Gastrocnemius medialis (tissue), 4 donors: ENCODE results near the gene KRTAP12-4. TPM values are rescaled to one million over a fixed set of nuclear protein-coding genes. Genes with fewer than 3 reads are reported as not detected.

Experiments
- ATAC-seq, 2 donors: fragments of 150-250 bp; one replicate each; pipeline ENCODE4 v1.9.1; 2016
- DNase-seq, 2 donors: peaks; one replicate each; pipeline ENCODE4 v3.0.0-alpha.2; 2019
- H3K27ac ChIP-seq, 4 donors: fragments of 200-600 bp; sonication (generic); 1 replicate in 1 of 4; 2 replicates in 3 of 4; pipeline ENCODE4 v1.5.1; 2016 to 2018; ENCODE audit warnings: mild to moderate bottlenecking in 2 of 4, moderate library complexity in 1 of 4
- H3K27me3 ChIP-seq, 3 donors: fragments of 200-600 bp; sonication (generic) in 2 of 3; 1 replicate in 1 of 3; 2 replicates in 2 of 3; pipeline versions ENCODE4 v1.5.1 to v1.6.0; 2016 to 2019; ENCODE audit warnings: mild to moderate bottlenecking in 1 of 3, moderate library complexity in 1 of 3
- H3K36me3 ChIP-seq, 2 donors: fragments of 200-600 bp; sonication (generic) in 1 of 2; one replicate each; pipeline ENCODE4 v1.5.1; 2017 to 2018
- H3K4me1 ChIP-seq, 2 donors: fragments of 200-600 bp; sonication (generic) in 1 of 2; one replicate each; pipeline ENCODE4 v1.5.1; 2016 to 2017; ENCODE audit warnings: mild to moderate bottlenecking in 2 of 2
- H3K4me3 ChIP-seq, 4 donors: fragments of 200-600 bp; sonication (generic) in 3 of 4; 1 replicate in 1 of 4; 2 replicates in 3 of 4; pipeline ENCODE4 v1.5.1; 2016 to 2019; ENCODE audit warnings: mild to moderate bottlenecking in 2 of 4
- H3K9me3 ChIP-seq, 3 donors: fragments of 200-600 bp; sonication (generic) in 2 of 3; 1 replicate in 1 of 3; 2 replicates in 2 of 3; pipeline ENCODE4 v1.5.1; 2016 to 2019
- POLR2A ChIP-seq, 2 donors: fragments of 450-650 bp; IDR thresholded peaks; one replicate each; pipeline ENCODE4 v1.6.1; 2017; ENCODE audit warnings: antibody characterized with exemption in 2 of 2, mild to moderate bottlenecking in 2 of 2, moderate library complexity in 2 of 2
- in situ Hi-C, 4 donors: fragments of 200-750 bp; cut with MboI; loops; one replicate each; pipeline versions ENCODE4 v1.15.0 to v1.8.0; 2017; ENCODE audit warnings: low sequenced_read_pairs in 4 of 4
- intact Hi-C: fragments of 100-400 bp; cut with DNase I; formaldehyde crosslinking; loops from one replicate; pipeline ENCODE4 v1.15.1; 2023; ENCODE audit warnings: low total_unique reads
- total RNA-seq, 4 donors: library from RNA; depleted of rRNA; stranded (reverse); fragments of >200 nt; gene quantifications; one replicate each; pipeline versions ENCODE4 v1.1.0 to v1.2.3, GENCODE V29; 2016
- TF ChIP-seq, protein P1 (sequence below), 5 experiments: fragments of 450-650 bp in 3 of 5; fragments of 200-600 bp in 2 of 5; sonication (generic) in 2 of 5; IDR thresholded peaks in 4 of 5; conservative IDR thresholded peaks in 1 of 5; 1 replicate in 4 of 5; 2 replicates in 1 of 5; pipeline ENCODE4 v1.5.1; 2016 to 2019; ENCODE audit warnings: antibody characterized with exemption in 5 of 5, mild to moderate bottlenecking in 3 of 5, moderate library complexity in 3 of 5

The KRTAP12-4 gene
- total RNA-seq, 4 donors from 2014 or later, result not detected

DNA sequence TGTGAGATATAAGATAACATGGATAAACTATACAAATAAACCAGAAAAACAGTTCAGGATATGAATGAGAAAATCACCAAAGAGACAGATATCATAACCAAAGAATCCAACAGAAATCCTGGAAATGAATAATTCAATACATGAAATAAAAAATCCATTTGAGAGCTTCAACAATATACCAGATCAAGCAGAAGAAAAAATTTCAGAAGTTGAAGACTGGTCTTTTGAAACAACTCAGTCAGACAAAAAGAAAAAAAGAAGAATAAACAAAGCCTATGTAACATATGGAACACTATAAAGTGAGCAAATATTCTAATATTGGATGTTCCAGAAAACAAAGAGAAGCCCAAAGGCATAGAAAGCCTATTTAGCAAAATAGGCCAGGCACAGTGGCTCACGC is 17.5 kb upstream of the KRTAP12-4 start:
- in situ Hi-C loops (no loop called here), intact Hi-C loops (no loop called here)
- ATAC-seq (no peak), DNase-seq (no peak)
- Histone ChIP-seq H3K27ac (no peak overlapping the region), H3K4me1 (no peaks in the 10 kb centered on the region), H3K4me3 (no peak overlapping the region), H3K9me3 (no peaks in the 10 kb centered on the region), H3K36me3 (no peaks in the 10 kb centered on the region), H3K27me3 (peaks cover 0 to 3% (median 0%) of the 10 kb centered on the region in 3 donors)
- TF ChIP-seq, protein P1, sequence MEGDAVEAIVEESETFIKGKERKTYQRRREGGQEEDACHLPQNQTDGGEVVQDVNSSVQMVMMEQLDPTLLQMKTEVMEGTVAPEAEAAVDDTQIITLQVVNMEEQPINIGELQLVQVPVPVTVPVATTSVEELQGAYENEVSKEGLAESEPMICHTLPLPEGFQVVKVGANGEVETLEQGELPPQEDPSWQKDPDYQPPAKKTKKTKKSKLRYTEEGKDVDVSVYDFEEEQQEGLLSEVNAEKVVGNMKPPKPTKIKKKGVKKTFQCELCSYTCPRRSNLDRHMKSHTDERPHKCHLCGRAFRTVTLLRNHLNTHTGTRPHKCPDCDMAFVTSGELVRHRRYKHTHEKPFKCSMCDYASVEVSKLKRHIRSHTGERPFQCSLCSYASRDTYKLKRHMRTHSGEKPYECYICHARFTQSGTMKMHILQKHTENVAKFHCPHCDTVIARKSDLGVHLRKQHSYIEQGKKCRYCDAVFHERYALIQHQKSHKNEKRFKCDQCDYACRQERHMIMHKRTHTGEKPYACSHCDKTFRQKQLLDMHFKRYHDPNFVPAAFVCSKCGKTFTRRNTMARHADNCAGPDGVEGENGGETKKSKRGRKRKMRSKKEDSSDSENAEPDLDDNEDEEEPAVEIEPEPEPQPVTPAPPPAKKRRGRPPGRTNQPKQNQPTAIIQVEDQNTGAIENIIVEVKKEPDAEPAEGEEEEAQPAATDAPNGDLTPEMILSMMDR (IDR thresholded peaks at IDR 0.05 in 4 of 5, conservative IDR thresholded peaks at IDR 0.05 in 1 of 5), result no peak
- no peak for TF ChIP-seq POLR2A (IDR thresholded peaks at IDR 0.05)

DNA sequence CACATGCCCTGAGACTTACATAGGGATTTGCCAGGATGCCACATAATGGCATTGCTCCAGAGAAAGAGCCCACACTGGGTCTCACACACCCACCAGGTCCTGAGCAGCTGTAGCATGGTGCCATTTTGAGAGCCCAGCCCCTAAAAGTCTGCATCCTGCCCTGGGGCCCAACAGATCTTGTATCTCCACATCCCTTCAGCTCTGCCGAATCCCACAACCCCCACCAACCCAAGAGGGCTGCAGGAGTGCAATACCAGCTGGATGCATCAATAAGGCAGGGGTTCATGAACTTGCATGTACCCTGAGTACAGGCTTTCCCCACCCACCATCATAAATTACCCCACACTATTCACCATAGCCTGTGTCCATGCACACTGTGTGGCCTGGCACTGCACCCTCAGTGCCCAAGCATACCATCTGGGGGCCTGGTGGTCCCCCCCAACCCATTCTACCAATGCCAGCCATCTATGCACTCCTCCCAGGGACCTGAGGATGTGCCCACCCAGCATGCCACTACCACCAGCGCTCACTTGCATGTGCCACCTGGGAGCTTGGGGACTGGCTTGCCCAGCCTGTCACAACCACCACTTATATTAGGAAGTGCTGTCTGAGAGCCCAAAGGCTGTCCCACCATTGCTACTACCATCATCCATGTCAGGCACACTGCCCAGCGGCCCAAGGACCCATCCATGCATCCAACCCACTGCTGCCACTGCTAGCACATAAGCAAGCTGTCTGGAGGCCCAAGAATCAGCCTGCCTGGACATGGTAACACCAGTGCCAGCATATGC is 16.4 kb upstream of the KRTAP12-4 start:
- in situ Hi-C loops (no loop called here), intact Hi-C loops (no loop called here)
- Histone ChIP-seq H3K4me1 (no peaks in the 10 kb centered on the region), H3K27ac (no peak overlapping the region), H3K27me3 (peaks cover 0 to 3% (median 0%) of the 10 kb centered on the region in 3 donors), H3K4me3 (no peak overlapping the region), H3K9me3 (no peaks in the 10 kb centered on the region), H3K36me3 (no peaks in the 10 kb centered on the region)
- DNase-seq, result no peak
- TF ChIP-seq, protein P1 (IDR thresholded peaks at IDR 0.05 in 4 of 5, conservative IDR thresholded peaks at IDR 0.05 in 1 of 5), result no peak
- no peak for TF ChIP-seq POLR2A (IDR thresholded peaks at IDR 0.05)
- no peak for ATAC-seq

DNA sequence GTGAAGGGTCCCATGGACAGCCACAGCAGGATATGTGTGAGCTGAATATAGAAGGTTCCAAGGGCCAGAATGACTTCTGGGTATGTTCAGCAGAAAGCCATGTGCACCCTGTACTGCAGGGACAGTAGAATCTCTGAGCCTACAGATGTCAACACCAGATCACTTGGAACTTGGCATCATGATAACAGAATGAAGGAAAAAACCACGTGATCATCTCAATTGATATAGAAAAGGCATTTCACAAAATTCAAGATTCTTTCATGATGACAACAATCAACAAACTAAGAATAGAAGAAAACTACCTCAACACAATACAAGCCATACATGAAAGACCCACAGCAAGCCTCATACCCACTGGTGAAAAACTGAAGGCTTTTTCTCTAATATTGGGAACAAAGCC is 13.2 kb upstream of the KRTAP12-4 start:
- Histone ChIP-seq H3K27ac (no peak overlapping the region), H3K27me3 (peaks cover 0 to 3% (median 0%) of the 10 kb centered on the region in 3 donors), H3K9me3 (no peaks in the 10 kb centered on the region), H3K36me3 (no peaks in the 10 kb centered on the region), H3K4me3 (no peak overlapping the region), H3K4me1 (no peaks in the 10 kb centered on the region)
- intact Hi-C loops, result no loop called here
- in situ Hi-C loops, result no loop called here
- ATAC-seq (no peak), DNase-seq (no peak)
- TF ChIP-seq POLR2A (IDR thresholded peaks at IDR 0.05), result no peak
- TF ChIP-seq, protein P1 (IDR thresholded peaks at IDR 0.05 in 4 of 5, conservative IDR thresholded peaks at IDR 0.05 in 1 of 5), result no peak

DNA sequence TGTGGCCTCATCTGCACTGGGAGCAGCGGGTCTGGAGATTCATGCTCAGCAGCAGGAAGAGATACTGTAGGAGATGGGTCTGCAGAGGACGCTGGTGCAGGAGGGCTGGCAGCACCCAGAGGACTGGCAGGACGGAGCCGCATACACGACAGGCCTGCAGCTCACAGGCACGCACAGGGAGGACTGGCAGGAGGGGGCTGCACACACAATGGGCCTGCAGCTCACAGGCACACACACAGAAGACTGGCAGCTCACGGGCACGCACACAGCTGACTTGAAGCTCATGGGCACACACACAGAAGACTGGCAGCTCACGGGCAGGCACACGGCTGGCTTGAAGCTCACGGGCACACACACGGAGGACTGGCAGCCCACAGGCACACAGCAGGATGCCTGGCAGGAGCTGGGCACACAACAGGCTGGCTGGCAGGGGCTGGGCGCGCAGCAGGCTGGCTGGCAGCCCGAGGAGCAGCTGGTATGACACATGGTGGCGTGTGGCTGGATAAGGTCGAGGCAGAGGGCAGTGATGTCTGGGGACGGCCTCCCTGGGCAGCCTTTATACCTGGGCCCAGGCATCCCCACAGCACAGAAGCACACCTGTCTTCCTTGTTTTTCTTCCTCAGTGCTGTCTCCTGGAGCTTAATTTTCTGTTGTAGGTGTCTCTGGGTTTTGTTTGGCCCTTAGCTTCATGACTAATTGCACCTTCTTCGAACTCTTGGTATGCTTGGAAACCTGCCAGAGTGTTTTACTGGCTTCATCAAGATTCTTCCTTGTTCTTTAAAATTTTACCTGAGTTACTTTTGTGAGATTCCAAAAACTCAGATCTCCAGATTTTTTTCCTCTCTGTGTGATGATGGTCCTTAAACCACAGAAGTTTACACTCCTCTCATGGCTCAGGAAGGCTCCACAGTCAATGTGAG is 12.2 kb upstream of the KRTAP12-4 start, which contains the start of gene KRTAP12-2:
KRTAP12-2 (minus strand) TSS at position 527 of the 920 bp plus-strand sequence; CDS start at position 486, 41 bp downstream.
- Histone ChIP-seq H3K4me1 (no peaks in the 10 kb centered on the region), H3K27ac (no peak within 1 kb of the TSS), H3K36me3 (no peaks in the 10 kb centered on the region), H3K9me3 (no peaks in the 10 kb centered on the region), H3K4me3 (no peak within 1 kb of the TSS), H3K27me3 (peaks cover 0 to 3% (median 0%) of the 10 kb centered on the region in 3 donors)
- ATAC-seq (no peak), DNase-seq (no peak)
- in situ Hi-C loops, result no loop called here
- no peak for TF ChIP-seq POLR2A (IDR thresholded peaks at IDR 0.05)
- TF ChIP-seq, protein P1 (IDR thresholded peaks at IDR 0.05 in 4 of 5, conservative IDR thresholded peaks at IDR 0.05 in 1 of 5), result no peak
- intact Hi-C loops, result no loop called here
